NT2/D1 (cell line): Measurements from ENCODE around the gene S1PR3.

ENCODE experiments used
- DNase-seq: peaks from one replicate; pipeline ENCODE4 v3.0.0-alpha.2; 2011; ENCODE audit warnings: low read depth, low spot score
- H3K27me3 ChIP-seq: 2 replicates; pipeline ENCODE4 v1.6.0; 2011; ENCODE audit warnings: mild to moderate bottlenecking; ENCODE audit not compliant: insufficient read length, insufficient read depth
- H3K36me3 ChIP-seq: 2 replicates; pipeline ENCODE4 v1.6.1; 2011; ENCODE audit warnings: mild to moderate bottlenecking, low read length, mixed read lengths; ENCODE audit not compliant: insufficient read depth, insufficient read length
- H3K4me1 ChIP-seq: 2 replicates; pipeline ENCODE4 v1.5.1; 2011; ENCODE audit not compliant: insufficient read depth, insufficient read length
- H3K4me3 ChIP-seq: 2 replicates; pipeline ENCODE4 v1.5.1; 2011; ENCODE audit warnings: low read depth; ENCODE audit not compliant: insufficient read length
- H3K9ac ChIP-seq: 2 replicates; pipeline ENCODE4 v1.6.0; 2011; ENCODE audit warnings: low read depth; ENCODE audit not compliant: insufficient read length
- H3K9me3 ChIP-seq: 2 replicates; pipeline ENCODE4 v1.5.1; 2011; ENCODE audit warnings: mild to moderate bottlenecking, low read length; ENCODE audit not compliant: insufficient read depth
- SUZ12 ChIP-seq: IDR thresholded peaks from 2 replicates; pipeline ENCODE4 v1.6.1; 2011; ENCODE audit not compliant: insufficient read length, insufficient read depth; ENCODE audit errors: extremely low read depth
- YY1 ChIP-seq: IDR thresholded peaks from 2 replicates; pipeline ENCODE4 v1.6.1; 2011; ENCODE audit not compliant: insufficient read length, insufficient read depth
- ZNF274 ChIP-seq: IDR thresholded peaks from 2 replicates; pipeline ENCODE4 v1.6.1; 2011; ENCODE audit warnings: mild to moderate bottlenecking, low read depth, low read length

Gene S1PR3

DNA sequence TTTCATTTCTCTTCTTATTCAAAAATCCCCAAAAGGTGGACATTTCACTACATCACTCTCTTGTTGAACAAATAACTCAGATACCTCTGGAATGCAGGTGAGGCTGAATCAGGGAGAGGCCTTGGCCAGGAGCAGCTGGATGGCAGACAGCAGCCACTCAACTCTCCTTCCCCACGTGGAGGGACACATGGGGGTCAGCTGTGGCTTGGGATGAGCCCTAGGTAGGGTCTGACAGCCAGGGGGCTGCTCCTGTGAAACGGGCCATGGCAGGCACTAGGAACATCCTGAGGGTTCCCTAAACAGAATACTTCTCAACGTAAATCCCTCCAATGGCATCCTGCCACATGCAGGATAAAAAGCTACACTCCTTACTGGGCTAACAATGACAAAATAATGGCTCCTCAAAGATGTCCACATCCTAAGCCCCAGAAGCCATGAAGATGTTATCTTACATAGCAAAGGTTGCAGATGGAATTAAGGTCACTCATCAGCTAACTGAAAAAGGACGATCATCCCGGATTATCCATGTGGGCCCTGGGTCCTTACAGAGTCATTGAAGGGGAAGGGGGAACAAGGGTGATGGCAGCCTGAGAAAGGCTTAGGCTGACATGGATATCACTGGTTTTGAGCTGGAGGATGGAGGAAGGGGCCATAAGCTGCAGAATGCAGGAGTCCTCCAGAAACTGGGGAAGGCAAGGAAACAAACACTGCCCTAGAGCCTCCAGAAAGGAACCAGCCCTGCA, 31.4 kb upstream of the S1PR3 start:
- Histone ChIP-seq H3K36me3 (no peaks in the 10 kb centered on the region), H3K9me3 (peaks cover 7% of the 10 kb centered on the region; the same call in 1 of the 2 replicates), H3K9ac (no peak overlapping the region), H3K27me3 (no peaks in the 10 kb centered on the region), H3K4me1 (peaks cover 1% of the 10 kb centered on the region), H3K4me3 (no peak overlapping the region)
- no peak for TF ChIP-seq YY1
- TF ChIP-seq SUZ12, result no peak
- TF ChIP-seq ZNF274, result no peak
- no peak for DNase-seq

DNA sequence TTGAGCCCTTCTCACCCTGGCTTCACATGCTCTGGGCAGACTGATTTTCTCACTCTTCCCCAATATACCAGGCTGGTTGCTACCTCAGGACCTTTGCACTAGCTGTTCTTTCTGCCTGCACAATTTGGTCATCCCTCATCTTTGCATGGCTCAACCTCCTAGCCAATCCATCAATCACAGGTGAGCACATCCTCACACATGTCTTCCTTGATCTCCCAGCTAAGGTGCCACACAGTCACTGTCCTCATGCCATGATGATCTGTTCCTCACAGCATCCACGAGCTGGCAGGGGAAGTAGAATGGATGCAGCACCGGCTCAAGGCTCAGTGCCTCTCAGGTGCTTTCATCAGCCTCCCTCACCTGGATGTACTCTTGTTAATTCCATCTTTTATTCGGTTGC, 30.6 kb upstream of the S1PR3 start:
- H3K4me1 ChIP-seq, result peaks cover 1% of the 10 kb centered on the region
- no peak overlapping the region for H3K9ac ChIP-seq
- DNase-seq, result no peak
- peaks cover 7% of the 10 kb centered on the region; the same call in 1 of the 2 replicates for H3K9me3 ChIP-seq
- no peak overlapping the region for H3K4me3 ChIP-seq
- no peaks in the 10 kb centered on the region for H3K36me3 ChIP-seq
- TF ChIP-seq YY1 (no peak), ZNF274 (no peak), SUZ12 (no peak)
- H3K27me3 ChIP-seq, result no peaks in the 10 kb centered on the region

- Histone ChIP-seq H3K9me3 (no peaks in the 10 kb centered on the region), H3K4me3 (no peak overlapping the region), H3K27me3 (no peaks in the 10 kb centered on the region), H3K9ac (no peak overlapping the region), H3K36me3 (no peaks in the 10 kb centered on the region), H3K4me1 (no peaks in the 10 kb centered on the region)
- DNase-seq, result no peak
- TF ChIP-seq SUZ12 (no peak), YY1 (no peak), ZNF274 (no peak)
Measured at GRCh38 chr9:88965473-88965872, 25.8 kb upstream of the S1PR3 start.

DNA sequence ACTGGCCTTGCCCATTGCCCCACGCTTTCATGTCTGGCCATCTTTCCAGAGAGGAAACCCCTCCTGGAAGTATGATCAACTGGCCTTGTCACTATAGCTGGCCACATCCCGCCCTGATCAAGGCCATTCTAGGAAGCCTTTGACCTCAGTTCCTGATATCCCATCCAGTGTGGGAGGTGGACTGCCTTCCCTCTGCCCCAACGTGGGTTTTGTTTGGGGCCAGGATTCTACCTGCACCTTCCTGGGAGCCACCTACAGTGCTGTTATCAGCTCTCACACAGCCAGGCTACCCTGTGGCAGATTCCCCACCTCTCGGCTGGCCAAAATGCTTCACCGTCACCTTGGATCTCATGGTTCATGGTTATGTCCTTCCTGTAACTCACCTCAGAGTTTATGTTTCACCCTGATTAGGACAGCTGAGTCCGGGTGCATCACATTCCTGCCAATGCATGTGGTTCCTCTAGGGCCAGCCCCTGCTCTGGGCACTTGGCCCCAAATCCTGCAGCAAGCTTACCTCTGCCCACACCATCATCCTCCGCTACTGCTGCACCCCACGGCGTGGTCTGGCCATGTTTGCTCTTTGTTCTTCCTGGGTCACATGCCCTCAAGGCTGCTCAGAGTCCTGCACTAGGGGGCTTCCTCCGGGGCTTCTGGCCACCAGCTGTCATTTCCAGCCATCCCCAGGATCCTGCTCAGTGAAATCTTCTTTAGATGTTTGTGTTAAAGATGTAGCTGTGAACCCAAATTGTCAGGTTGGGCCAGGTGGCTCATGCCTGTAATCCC, 24.2 kb upstream of the S1PR3 start:
- Histone ChIP-seq H3K27me3 (no peaks in the 10 kb centered on the region), H3K36me3 (no peaks in the 10 kb centered on the region), H3K9me3 (no peaks in the 10 kb centered on the region), H3K4me3 (no peak overlapping the region), H3K9ac (no peak overlapping the region), H3K4me1 (no peaks in the 10 kb centered on the region)
- DNase-seq, result no peak
- TF ChIP-seq ZNF274, result no peak
- no peak for TF ChIP-seq SUZ12
- no peak for TF ChIP-seq YY1

DNA sequence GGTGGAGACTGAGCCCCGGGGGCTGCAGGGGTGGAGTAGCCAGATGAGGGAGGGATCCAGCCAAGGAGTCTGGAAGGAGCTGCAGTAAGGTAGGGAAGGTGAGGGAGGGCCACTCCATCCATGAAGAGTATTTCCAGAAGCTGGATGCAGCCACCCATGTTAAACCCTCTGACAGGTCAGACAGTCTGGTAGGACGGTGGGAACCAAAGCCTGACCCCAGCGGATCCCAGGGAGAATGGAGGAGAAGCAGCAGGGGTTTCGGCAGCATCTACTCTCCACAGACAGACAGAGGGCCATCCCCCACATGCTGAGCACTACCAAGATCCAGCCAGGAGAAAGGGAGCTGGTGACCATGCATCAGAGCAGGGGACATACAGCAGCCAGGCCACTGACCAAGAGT, 22.5 kb upstream of the S1PR3 start:
- TF ChIP-seq ZNF274 (no peak), SUZ12 (no peak), YY1 (no peak)

GRCh38 chr9:88969646-88970373, 21.5 kb upstream of the S1PR3 start:
- Histone ChIP-seq H3K27me3 (no peaks in the 10 kb centered on the region), H3K9me3 (no peaks in the 10 kb centered on the region), H3K4me1 (peaks cover 6% of the 10 kb centered on the region), H3K4me3 (no peak overlapping the region), H3K9ac (no peak overlapping the region), H3K36me3 (no peaks in the 10 kb centered on the region)
- no peak for DNase-seq
- TF ChIP-seq YY1 (no peak), ZNF274 (no peak), SUZ12 (no peak)

More for the DNA sequence above, 22.5 kb upstream of the S1PR3 start:
- no peaks in the 10 kb centered on the region for H3K9me3 ChIP-seq
- no peaks in the 10 kb centered on the region for H3K36me3 ChIP-seq
- no peak overlapping the region for H3K4me3 ChIP-seq
- H3K4me1 ChIP-seq, result peaks cover 6% of the 10 kb centered on the region
- no peaks in the 10 kb centered on the region for H3K27me3 ChIP-seq
- no peak overlapping the region for H3K9ac ChIP-seq
- DNase-seq, result no peak
